ENCODE results near the gene RASGRP3.

RASGRP3 gene

DNA sequence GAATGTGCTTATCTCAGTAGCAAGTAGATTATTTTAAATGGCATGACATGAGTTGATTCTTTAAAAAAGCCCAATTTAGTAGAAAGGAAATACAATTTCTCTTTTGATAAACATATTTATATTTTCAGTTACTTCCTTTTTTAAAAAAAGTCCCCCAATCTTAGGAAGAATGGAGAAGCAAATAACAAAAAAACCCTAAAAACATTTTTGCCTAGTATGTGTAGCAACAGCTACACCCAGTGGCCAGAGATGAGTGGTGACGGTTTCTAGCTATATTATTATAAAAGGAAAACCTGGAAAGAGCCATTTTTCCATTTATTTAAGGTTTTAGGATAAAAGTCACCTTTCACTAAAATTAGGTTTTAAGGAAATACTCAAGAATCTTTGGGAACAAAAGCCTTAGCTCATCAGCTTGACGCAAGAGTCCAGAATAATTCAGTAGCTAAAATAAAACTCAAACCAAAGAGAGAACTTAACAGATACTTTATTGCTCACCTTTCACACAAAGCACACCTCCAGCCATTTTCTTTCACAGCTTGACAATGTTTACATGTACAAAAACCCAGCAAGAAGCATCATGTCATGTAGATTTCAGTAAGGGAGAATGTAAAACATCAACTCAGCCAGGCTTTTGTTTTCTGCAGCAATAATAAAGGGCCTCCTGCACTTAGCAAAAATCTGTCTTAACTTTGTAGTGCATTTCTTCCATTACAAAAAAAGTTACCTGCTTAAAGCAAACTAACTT is 106.9 kb downstream of the RASGRP3 start:
- no peak overlapping the region for H3K4me3 ChIP-seq (replicated peaks; ENCODE audit: low read depth, low read length)
- TF ChIP-seq CTCF (IDR thresholded peaks at IDR 0.05; ENCODE audit: low read depth, low read length, missing control alignments), result peak; percentile 75
- no peak for DNase-seq (ENCODE audit: extremely low read depth, low read depth)

DNA sequence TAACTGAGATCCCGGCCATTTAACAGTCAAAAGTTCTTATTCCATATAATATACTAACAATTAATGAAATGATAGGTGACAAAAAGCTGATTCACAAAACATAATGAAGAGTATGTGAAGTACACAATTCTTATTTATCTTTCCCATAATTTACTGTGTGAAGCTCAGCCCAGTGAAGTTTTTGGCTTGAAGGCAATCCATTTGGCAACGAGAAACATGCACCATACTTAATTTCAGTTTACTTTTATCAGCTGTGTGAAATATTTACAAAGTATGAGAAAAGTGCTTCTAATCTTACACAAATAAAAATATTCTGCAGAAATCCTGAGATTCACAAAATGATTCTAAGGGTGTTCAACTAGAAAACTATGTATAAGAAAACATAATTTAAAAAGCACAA is 110.3 kb downstream of the RASGRP3 start:
- DNase-seq (ENCODE audit: extremely low read depth, low read depth), result no peak
- no peak overlapping the region for H3K4me3 ChIP-seq (replicated peaks; ENCODE audit: low read depth, low read length)
- no peak for TF ChIP-seq CTCF (IDR thresholded peaks at IDR 0.05; ENCODE audit: low read depth, low read length, missing control alignments)

DNA sequence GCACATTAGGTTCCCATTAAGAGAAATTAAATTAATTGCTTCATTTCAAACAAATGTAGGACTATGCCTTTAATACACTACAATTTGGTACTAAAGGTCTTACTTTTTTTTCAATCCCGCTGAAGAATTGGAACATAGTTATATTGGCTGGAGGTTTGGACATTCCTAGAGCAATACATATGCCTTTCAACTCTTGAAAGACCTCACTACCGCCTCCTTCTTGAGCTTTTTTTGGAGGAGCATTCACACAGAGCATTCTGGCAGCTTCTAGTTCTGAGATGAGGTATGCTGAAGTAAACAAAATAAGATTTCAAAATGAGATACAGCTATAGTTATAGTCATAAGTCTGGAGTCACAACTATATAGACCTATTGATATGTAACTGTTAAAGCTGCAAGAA is 111.8 kb downstream of the RASGRP3 start:
- TF ChIP-seq CTCF (IDR thresholded peaks at IDR 0.05; ENCODE audit: low read depth, low read length, missing control alignments), result no peak
- DNase-seq (ENCODE audit: extremely low read depth, low read depth), result no peak

GRCh38 chr2:33589444-33589843 is 113.0 kb downstream of the RASGRP3 start:
- no peak for DNase-seq (ENCODE audit: extremely low read depth, low read depth)
- no peak overlapping the region for H3K4me3 ChIP-seq (replicated peaks; ENCODE audit: low read depth, low read length)
- TF ChIP-seq CTCF (IDR thresholded peaks at IDR 0.05; ENCODE audit: low read depth, low read length, missing control alignments), result no peak

More for the DNA sequence above, 111.8 kb downstream of the RASGRP3 start:
- H3K4me3 ChIP-seq (replicated peaks; ENCODE audit: low read depth, low read length), result no peak overlapping the region

GRCh38 chr2:33595385-33595784 is 118.9 kb downstream of the RASGRP3 start:
- DNase-seq (ENCODE audit: extremely low read depth, low read depth), result no peak
- TF ChIP-seq CTCF (IDR thresholded peaks at IDR 0.05; ENCODE audit: low read depth, low read length, missing control alignments), result no peak
- no peak overlapping the region for H3K4me3 ChIP-seq (replicated peaks; ENCODE audit: low read depth, low read length)

DNA sequence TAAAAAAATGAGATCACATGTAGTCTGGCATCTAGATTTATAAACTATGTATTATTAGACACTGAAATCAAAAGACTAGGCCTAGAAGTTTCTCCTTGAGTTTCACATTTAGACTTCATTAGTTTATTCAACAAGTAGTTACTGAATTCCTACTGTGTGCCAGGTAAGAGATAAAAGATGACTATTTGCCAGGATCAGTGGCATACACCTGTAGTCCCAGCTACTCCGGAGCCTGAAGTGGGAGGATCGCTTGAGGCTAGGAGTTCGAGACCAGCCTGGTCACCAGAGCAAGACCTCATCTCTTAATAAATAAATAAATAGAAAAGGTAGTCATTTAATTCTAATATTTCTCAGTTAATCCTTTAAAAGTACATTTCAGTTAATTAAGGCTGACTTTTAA is 120.6 kb downstream of the RASGRP3 start:
- H3K4me3 ChIP-seq (replicated peaks; ENCODE audit: low read depth, low read length), result peak overlapping the region; percentile 70
- DNase-seq (ENCODE audit: extremely low read depth, low read depth), result no peak
- no peak for TF ChIP-seq CTCF (IDR thresholded peaks at IDR 0.05; ENCODE audit: low read depth, low read length, missing control alignments)
